ENCODE data around the gene RUNDC1. TPM values are rescaled to one million over a fixed set of nuclear protein-coding genes. Genes with fewer than 3 reads are reported as not detected.
"Not testable (repeated sequence)": the region's sequence is repeated elsewhere in the genome, so short reads cannot be mapped to it uniquely, and the experiment has no call there.

RUNDC1 gene
- total RNA-seq, 1 donor from 2014 or later = 12.1 TPM

- Histone ChIP-seq H3K4me3 (peak within 1 kb of the TSS; percentile 80), H3K27me3 (ENCODE audit: low read depth) (no peaks in the 10 kb centered on the region), H3K4me1 (peaks cover 34% of the 10 kb centered on the region), H3K9me3 (replicated peaks) (no peaks in the 10 kb centered on the region), H3K36me3 (peaks cover 42% of the 10 kb centered on the region), H3K27ac (replicated peaks) (peak within 1 kb of the TSS; percentile 84)
- intact Hi-C loops (cut with micrococcal nuclease) = no loop called here
- DNase-seq = peak; percentile 98
- TF ChIP-seq, protein P1, sequence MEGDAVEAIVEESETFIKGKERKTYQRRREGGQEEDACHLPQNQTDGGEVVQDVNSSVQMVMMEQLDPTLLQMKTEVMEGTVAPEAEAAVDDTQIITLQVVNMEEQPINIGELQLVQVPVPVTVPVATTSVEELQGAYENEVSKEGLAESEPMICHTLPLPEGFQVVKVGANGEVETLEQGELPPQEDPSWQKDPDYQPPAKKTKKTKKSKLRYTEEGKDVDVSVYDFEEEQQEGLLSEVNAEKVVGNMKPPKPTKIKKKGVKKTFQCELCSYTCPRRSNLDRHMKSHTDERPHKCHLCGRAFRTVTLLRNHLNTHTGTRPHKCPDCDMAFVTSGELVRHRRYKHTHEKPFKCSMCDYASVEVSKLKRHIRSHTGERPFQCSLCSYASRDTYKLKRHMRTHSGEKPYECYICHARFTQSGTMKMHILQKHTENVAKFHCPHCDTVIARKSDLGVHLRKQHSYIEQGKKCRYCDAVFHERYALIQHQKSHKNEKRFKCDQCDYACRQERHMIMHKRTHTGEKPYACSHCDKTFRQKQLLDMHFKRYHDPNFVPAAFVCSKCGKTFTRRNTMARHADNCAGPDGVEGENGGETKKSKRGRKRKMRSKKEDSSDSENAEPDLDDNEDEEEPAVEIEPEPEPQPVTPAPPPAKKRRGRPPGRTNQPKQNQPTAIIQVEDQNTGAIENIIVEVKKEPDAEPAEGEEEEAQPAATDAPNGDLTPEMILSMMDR (IDR thresholded peaks at IDR 0.05; ENCODE audit: borderline replicate concordance) = peak; percentile 91
Measured at GRCh38 chr17:42997984-42998938, 17.9 kb downstream of the RUNDC1 start, which contains the start of gene RPL27. Gene RPL27 (plus strand): TSS chr17:42998419. CDS start chr17:42998751, 332 bp downstream.

DNA sequence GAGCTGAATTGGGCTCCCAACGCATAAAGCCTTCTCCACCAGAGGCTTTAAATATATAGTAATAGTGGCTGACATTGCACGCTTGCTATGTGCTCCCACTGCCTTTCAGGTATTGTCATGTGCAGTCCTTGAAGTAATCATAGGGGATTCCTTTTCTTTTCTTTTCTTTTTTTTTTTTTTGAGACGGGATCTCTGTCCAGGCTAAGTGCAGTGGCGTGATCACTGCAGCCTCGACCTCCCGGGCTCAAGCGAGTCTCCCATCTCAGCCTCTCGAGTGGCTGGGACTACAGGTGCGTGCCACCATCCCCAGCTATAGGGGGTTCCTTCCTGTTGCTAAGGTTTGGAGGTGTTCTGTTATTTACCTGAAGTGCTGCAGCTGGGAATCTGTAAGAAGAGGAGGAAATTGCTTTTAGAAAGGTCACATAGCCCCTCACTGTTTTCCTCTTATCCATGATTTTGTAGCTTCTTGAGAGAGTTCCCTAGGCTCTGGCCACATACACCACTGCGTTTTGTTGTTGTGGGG, 18.7 kb downstream of the RUNDC1 start:
- Histone ChIP-seq H3K27me3 (ENCODE audit: low read depth) (no peaks in the 10 kb centered on the region), H3K27ac (replicated peaks) (peak overlapping the region; percentile 84), H3K9me3 (replicated peaks) (no peaks in the 10 kb centered on the region), H3K4me3 (peak overlapping the region; percentile 80), H3K4me1 (peaks cover 34% of the 10 kb centered on the region), H3K36me3 (peaks cover 45% of the 10 kb centered on the region)
- DNase-seq = no peak
- intact Hi-C loops (cut with micrococcal nuclease) = no loop called here
- TF ChIP-seq, protein P1 (IDR thresholded peaks at IDR 0.05; ENCODE audit: borderline replicate concordance) = no peak

GRCh38 chr17:43000894-43001293, 20.5 kb downstream of the RUNDC1 start:
- H3K27me3 ChIP-seq (ENCODE audit: low read depth); H3K4me3 ChIP-seq; H3K9me3 ChIP-seq (replicated peaks); DNase-seq; H3K27ac ChIP-seq (replicated peaks); intact Hi-C loops (cut with micrococcal nuclease): not testable (repeated sequence)
- H3K36me3 ChIP-seq = peaks cover 55% of the 10 kb centered on the region
- H3K4me1 ChIP-seq = peaks cover 34% of the 10 kb centered on the region

GRCh38 chr17:43003542-43004172, 23.3 kb downstream of the RUNDC1 start:
- Histone ChIP-seq H3K4me1 (peaks cover 50% of the 10 kb centered on the region), H3K36me3 (peaks cover 55% of the 10 kb centered on the region), H3K27ac (replicated peaks) (no peak overlapping the region), H3K9me3 (replicated peaks) (no peaks in the 10 kb centered on the region), H3K27me3 (ENCODE audit: low read depth) (no peaks in the 10 kb centered on the region), H3K4me3 (no peak overlapping the region)
- TF ChIP-seq, protein P1 (IDR thresholded peaks at IDR 0.05; ENCODE audit: borderline replicate concordance) = no peak
- intact Hi-C loops (cut with micrococcal nuclease) = no loop called here
- no peak for DNase-seq

DNA sequence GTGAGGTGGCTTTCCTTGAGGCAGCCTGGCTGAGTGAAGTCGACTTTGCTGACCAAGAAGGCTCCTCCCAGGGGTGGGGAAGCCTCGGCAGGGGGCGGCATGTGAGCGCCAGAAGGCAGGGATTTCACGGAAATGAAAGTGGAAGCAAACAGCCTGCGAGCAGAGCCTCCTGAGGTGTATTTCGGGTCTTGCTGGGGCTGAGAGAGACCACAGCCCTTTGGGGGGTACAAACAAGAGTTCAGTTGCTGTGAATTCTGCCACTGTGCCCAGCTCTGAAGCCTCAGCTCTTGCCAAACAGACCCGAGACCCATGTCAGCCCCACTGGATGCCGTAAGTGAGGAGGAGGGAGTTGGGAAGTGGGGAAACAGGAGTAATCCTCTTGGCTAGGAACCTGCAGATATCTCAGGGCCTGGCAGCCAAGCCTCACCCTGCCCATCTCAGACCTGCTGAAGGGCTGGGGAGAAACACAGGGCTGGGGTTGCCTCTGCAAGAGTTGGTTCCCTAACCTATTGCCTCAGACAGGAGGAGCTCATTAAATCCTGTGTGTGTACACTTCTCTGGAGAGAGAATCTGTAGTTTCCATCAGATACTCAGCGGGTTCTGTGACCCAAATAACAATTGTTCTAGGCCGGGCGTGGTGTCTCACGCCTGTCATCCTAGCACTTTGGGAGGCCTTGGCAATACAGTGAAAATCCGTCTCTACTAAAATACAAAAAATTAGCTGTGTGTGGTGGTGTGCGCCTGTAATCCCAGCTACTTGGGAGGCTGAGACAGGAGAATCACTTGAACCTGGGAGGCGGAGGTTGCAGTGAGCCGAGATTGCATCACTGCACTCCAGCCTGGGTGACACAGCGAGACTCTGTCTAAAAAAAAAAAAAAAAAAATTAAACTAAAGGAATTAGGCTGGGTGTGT, 26.5 kb downstream of the RUNDC1 start, which contains the start of gene IFI35:
TSS of gene IFI35 (plus strand) at position 146 of the 913 bp plus-strand sequence. CDS start at position 310, 164 bp downstream.
- intact Hi-C loops (cut with micrococcal nuclease) = no loop called here
- TF ChIP-seq, protein P1 (IDR thresholded peaks at IDR 0.05; ENCODE audit: borderline replicate concordance) = peak; percentile 61
- Histone ChIP-seq H3K4me1 (peaks cover 63% of the 10 kb centered on the region), H3K27ac (replicated peaks) (peak within 1 kb of the TSS; percentile 89), H3K4me3 (peak within 1 kb of the TSS; percentile 69), H3K9me3 (replicated peaks) (no peaks in the 10 kb centered on the region), H3K36me3 (peaks cover 32% of the 10 kb centered on the region), H3K27me3 (ENCODE audit: low read depth) (no peaks in the 10 kb centered on the region)
- DNase-seq = peak; percentile 85

All from left ventricle myocardium inferior (tissue), 1 donor.